GM12878 (cell line): ENCODE results near the gene FFAR2. TPM values are rescaled to one million over a fixed set of nuclear protein-coding genes. Genes with fewer than 3 reads are reported as not detected.

Experiments used
- ATAC-seq: fragments of 200-7000 bp; cut with Tn5 transposase; 3 replicates; pipeline ENCODE4 v1.9.1; 2020; ENCODE audit warnings: mild to moderate bottlenecking, moderate library complexity
- Bru-seq: library from RNA; stranded (reverse); fragments of 400-500 nt; gene quantifications from one replicate; lab custom pipeline; 2021; lab: Mats Ljungman, UMichigan
- BruChase-seq, 2 experiments: library from RNA; stranded (reverse); fragments of 400-500 nt; gene quantifications; one replicate each; lab custom pipeline; 2021; lab: Mats Ljungman, UMichigan
- BruUV-seq: library from RNA; stranded (reverse); fragments of 400-500 nt; replicated peaks from 2 replicates; lab custom pipeline; 2021; lab: Mats Ljungman, UMichigan
- CTCF ChIA-PET: fragments of 300-600 bp; sonication (Branson Sonifier 250); formaldehyde crosslinking; extraction: SDS; loops from one replicate; lab custom pipeline; 2021; ENCODE audit warnings: inconsistent platforms; lab: Yijun Ruan, JAX
- POLR2A ChIA-PET: fragments of 350-600 bp; formaldehyde crosslinking; extraction: SDS; loops from one replicate; lab custom pipeline; 2021; ENCODE audit warnings: inconsistent platforms; lab: Charles Lee
- RAD21 ChIA-PET: fragments of 300-600 bp; sonication (Branson Sonifier 250); formaldehyde crosslinking; loops from one replicate; lab custom pipeline; 2023; ENCODE audit warnings: antibody characterized with exemption; ENCODE audit not compliant: unreplicated experiment; lab: Charles Lee
- SMC1A ChIA-PET: fragments of 300-600 bp; sonication (Branson Sonifier 250); formaldehyde crosslinking; loops from one replicate; lab custom pipeline; 2023; ENCODE audit not compliant: unreplicated experiment, uncharacterized antibody; lab: Charles Lee
- DNase-seq: peaks from one replicate; pipeline ENCODE4 v3.0.0-alpha.2; 2011; ENCODE audit warnings: low read depth, low spot score
- FAIRE-seq: peaks from 3 replicates; lab custom pipeline; 2011; peaks lifted over from hg19 to GRCh38; lab: Jason Lieb, UNC
- H2AFZ ChIP-seq: 2 replicates; pipeline ENCODE4 v1.6.0; 2011; ENCODE audit warnings: low read depth, low read length, control low read depth; ENCODE audit not compliant: control insufficient read depth
- H3K27ac ChIP-seq: 2 replicates; pipeline ENCODE4 v1.5.1; 2011; ENCODE audit warnings: control low read depth; ENCODE audit not compliant: control insufficient read depth, insufficient read depth
- H3K27me3 ChIP-seq, 2 experiments: replicated peaks in 1 of 2; 2 replicates each; pipeline versions ENCODE4 v1.6.0 to v1.6.1; 2011; ENCODE audit warnings: low read length in 1 of 2; ENCODE audit not compliant: control insufficient read depth in 2 of 2, insufficient read depth in 2 of 2
- H3K36me3 ChIP-seq, 2 experiments: 2 replicates each; pipeline ENCODE4 v1.5.1; 2011; ENCODE audit warnings: low read length in 1 of 2; ENCODE audit not compliant: control insufficient read depth in 2 of 2, insufficient read depth in 2 of 2
- H3K4me1 ChIP-seq: 2 replicates; pipeline ENCODE4 v1.6.1; 2011; ENCODE audit warnings: mild to moderate bottlenecking, low read length, moderate library complexity, mixed read lengths; ENCODE audit not compliant: control insufficient read depth, insufficient read depth
- H3K4me2 ChIP-seq: 2 replicates; pipeline ENCODE4 v1.6.0; 2011; ENCODE audit warnings: control low read depth; ENCODE audit not compliant: control insufficient read depth, insufficient read depth
- H3K4me3 ChIP-seq: fragments of 200-600 bp; sonication (generic); 2 replicates; pipeline ENCODE4 v1.5.1; 2016
- H3K79me2 ChIP-seq: 2 replicates; pipeline ENCODE4 v1.6.0; 2011; ENCODE audit warnings: low read length; ENCODE audit not compliant: control insufficient read depth, insufficient read depth
- H3K9ac ChIP-seq: 2 replicates; pipeline ENCODE4 v1.8.0; 2011; ENCODE audit warnings: low read length, control low read depth, mixed read lengths; ENCODE audit not compliant: control insufficient read depth, insufficient read depth
- H3K9me3 ChIP-seq: replicated peaks from 3 replicates; pipeline ENCODE4 v1.5.1; 2011; ENCODE audit warnings: mild to moderate bottlenecking, low read length; ENCODE audit not compliant: control insufficient read depth, insufficient read depth
- H4K20me1 ChIP-seq: 2 replicates; pipeline ENCODE4 v1.6.0; 2011; ENCODE audit not compliant: control insufficient read depth, insufficient read depth
- EED ChIP-seq: sonication (generic); IDR thresholded peaks from 2 replicates; pipeline ENCODE4 v1.6.1; 2016; ENCODE audit warnings: antibody characterized with exemption, low read depth
- PML ChIP-seq: IDR thresholded peaks from 2 replicates; pipeline ENCODE4 v1.6.1; 2012; ENCODE audit warnings: low read length, inconsistent platforms
- SMAD5 ChIP-seq: IDR thresholded peaks from 2 replicates; pipeline ENCODE4 v1.6.1; 2016; ENCODE audit warnings: antibody characterized with exemption, low read depth
- YBX1 ChIP-seq: fragments of 450-650 bp; IDR thresholded peaks from 2 replicates; pipeline ENCODE4 v1.6.1; 2016; ENCODE audit warnings: antibody characterized with exemption
- ZNF384 ChIP-seq: IDR thresholded peaks from 2 replicates; pipeline ENCODE4 v1.6.1; 2012; ENCODE audit warnings: low read depth, mild to moderate bottlenecking, low read length, improper control_type of control experiment, borderline replicate concordance
- WGBS: methylation state at CpG from one replicate; pipeline ENCODE4 v1.1.6; 2016; ENCODE audit warnings: low lambda C conversion rate; ENCODE audit not compliant: insufficient replicate concordance, insufficient coverage; ENCODE audit errors: missing lambda C conversion rate; 5-methylcytosine and 5-hydroxymethylcytosine counted together
- in situ Hi-C: fragments of 300-500 bp; cut with MboI; formaldehyde crosslinking; loops from 9 replicates; pipeline ENCODE4 v1.14.3; 2018; ENCODE audit warnings: mixed read lengths
- intact Hi-C: fragments of 100-400 bp; cut with micrococcal nuclease; formaldehyde crosslinking; loops from one replicate; pipeline ENCODE4 v1.14.2; 2022; ENCODE audit not compliant: unreplicated experiment
- long read RNA-seq, 2 experiments: library from polyadenylated mRNA; unstranded; transcript quantifications; one replicate each; pipeline ENCODE4 v2.0.0, GENCODE V29; 2019 to 2020
- polyA minus RNA-seq, 3 experiments: library from RNA; depleted of rRNA, polyadenylated mRNA; stranded (reverse); fragments of >200 nt; gene quantifications; 2 replicates each; pipeline ENCODE4 v1.2.3, GENCODE V29; 2011
- polyA plus RNA-seq, 11 experiments: library from polyadenylated mRNA; depleted of rRNA in 4 of 11; unstranded in 6 of 11; stranded (reverse) in 5 of 11; fragments of >200 nt; fragmentation: Nextera tagmentation in 4 of 11; fragmentation: Illumina TruSeq in 1 of 11; extraction: Ambion mirVana in 4 of 11; extraction: Trizol in 1 of 11; gene quantifications; 1 replicate in 1 of 11; 2 replicates in 10 of 11; pipeline versions ENCODE4 v1.2.1 to v1.2.3, GENCODE V29; 2011 to 2016; ENCODE audit warnings: inconsistent platforms in 2 of 11, missing spikeins in 2 of 11, low read depth in 1 of 11
- total RNA-seq, 4 experiments: library from RNA; depleted of rRNA in 3 of 4; stranded (reverse); fragments of >200 nt in 3 of 4; fragmentation: Illumina TruSeq in 1 of 4; extraction: Trizol in 1 of 4; gene quantifications; 2 replicates each; pipeline versions ENCODE4 v1.2.1 to v1.2.3, GENCODE V29; 2013 to 2021

The FFAR2 gene
- total RNA-seq (2013; cell fraction: nucleolus; rRNA removed) = 1.3 and 1.4 TPM in 2 replicates
- total RNA-seq (2014; rRNA removed) (2.8 and 2.9 TPM in 2 replicates), total RNA-seq (2014; rRNA removed; fragmentation: Illumina TruSeq; extraction: Trizol) (1.9 and 2.5 TPM in 2 replicates), total RNA-seq (2021) (2.3 and 2.8 TPM in 2 replicates), polyA plus RNA-seq (2011; rRNA removed) (0.05 and 0.06 TPM in 2 replicates), polyA plus RNA-seq (2014; fragmentation: Illumina TruSeq; extraction: Trizol) (2.5 and 4.0 TPM in 2 replicates), polyA plus RNA-seq (2014; fragmentation: Nextera tagmentation; extraction: Ambion mirVana) (1 to 10 TPM; 1.8 to 3.1 TPM), polyA plus RNA-seq (2014; rRNA removed) (2.8 and 3.1 TPM in 2 replicates), polyA plus RNA-seq (2016; fragmentation: Nextera tagmentation; extraction: Ambion mirVana) (1 to 10 TPM in 1 of 2 experiments, under 1 TPM in 1; 0.53 to 1.1 TPM), polyA minus RNA-seq (2011; rRNA and poly(A)+ RNA removed) (0.10 TPM in 1 of 2 replicates, not detected in the other), Bru-seq, nascent RNA (percentile 39 among the genes with signal in this experiment), BruChase-seq, experiment 1, labeled RNA remaining after a 6-hour chase (percentile 19 among the genes with signal in this experiment), BruChase-seq, experiment 2, labeled RNA remaining after a 2-hour chase (percentile 35 among the genes with signal in this experiment)
- polyA plus RNA-seq (2011; ENCODE audit: low read depth) = 2.5 TPM
- polyA plus RNA-seq (2011; cell fraction: cytosol; rRNA removed) = 0.03 and 0.08 TPM in 2 replicates
- not detected in 2 replicates for polyA plus RNA-seq (2011; cell fraction: nucleus; rRNA removed)
- 2.0 and 3.2 TPM in 2 replicates for polyA plus RNA-seq (2012)
- polyA minus RNA-seq (2011; cell fraction: cytosol; rRNA and poly(A)+ RNA removed) = not detected in 2 replicates
- 0.19 TPM in 1 of 2 replicates, not detected in the other for polyA minus RNA-seq (2011; cell fraction: nucleus; rRNA and poly(A)+ RNA removed)
- long read RNA-seq, experiment 1 = 0 reads
- long read RNA-seq, experiment 2, partial matches to known transcripts = 0 of 2 reads
- long read RNA-seq, experiment 2, other reads (novel, unspliced or antisense) = 1 of 2 reads

DNA sequence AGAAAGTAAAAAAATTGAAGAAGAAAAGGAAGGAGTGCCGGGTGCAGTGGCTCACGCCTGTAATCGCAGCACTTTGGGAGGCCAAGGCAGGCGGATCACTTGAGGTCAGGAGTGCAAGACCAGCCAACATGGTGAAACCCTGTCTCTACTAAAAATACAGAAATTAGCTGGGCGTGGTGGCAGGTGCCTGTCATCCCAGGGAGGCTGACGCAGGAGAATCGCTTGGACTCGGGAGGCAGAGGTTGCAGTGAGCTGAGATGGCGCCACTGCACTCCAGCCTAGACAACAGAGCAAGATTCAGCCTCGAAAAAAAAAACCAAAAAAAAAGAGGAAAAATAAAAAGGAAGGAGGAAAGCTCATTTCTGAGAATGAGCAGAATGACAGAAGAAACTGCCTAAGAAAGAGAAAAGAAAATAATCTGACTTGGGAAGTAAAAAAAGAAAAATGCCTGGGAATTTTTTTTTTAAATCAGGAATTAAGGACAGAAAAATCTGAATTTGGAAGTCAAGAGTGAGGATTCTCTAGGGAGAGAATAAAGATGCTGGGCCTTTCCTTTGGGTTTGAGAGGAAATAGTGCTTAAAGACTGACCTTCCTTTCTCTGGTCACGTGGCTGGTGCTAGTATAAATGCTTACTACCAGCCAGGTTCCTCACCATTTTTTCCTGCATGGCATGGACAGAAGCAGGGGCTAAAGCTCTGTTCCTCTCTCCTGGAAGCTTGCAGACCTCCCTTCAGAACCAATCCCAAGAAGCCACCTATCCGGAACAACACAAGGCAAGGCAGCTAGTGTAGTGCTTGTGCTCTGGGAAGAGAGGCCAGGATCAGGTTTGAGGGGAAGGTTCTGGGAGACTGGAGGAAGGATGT lies at the start of gene FFAR2:
TSS of gene FFAR2 (plus strand) at position 652 of the 864 bp plus-strand sequence. CDS start 1,458 bp downstream, outside the sequence.
- no peak for FAIRE-seq
- ChIA-PET SMC1A (interaction anchor here (1.0 to 17.4 kb wide), 10 partner anchors 13 to 117 kb away, joined by 3 to 237 read pairs (median 3); partner anchors contain the start of gene FFAR1), POLR2A (interaction anchor here (0.7 to 4.4 kb wide), 5 partner anchors 11 to 45 kb away, joined by 3 to 16 read pairs (median 5); no protein-coding TSS in a partner anchor), CTCF (interaction anchor here (0.7 to 1.1 kb wide), 4 partner anchors 8 to 47 kb away, joined by 3 to 5 read pairs (median 4); no protein-coding TSS in a partner anchor), RAD21 (interaction anchor here (1.1 to 6.8 kb wide), 5 partner anchors 14 to 94 kb away, joined by 4 to 67 read pairs (median 5); no protein-coding TSS in a partner anchor)
- BruUV-seq = no TSS peak
- H2AFZ ChIP-seq = no peak within 1 kb of the TSS; the same call in 1 of the 2 replicates
- no peaks in the 10 kb centered on the region for H3K36me3 ChIP-seq
- H3K27me3 ChIP-seq = no peaks in the 10 kb centered on the region
- no peaks in the 10 kb centered on the region for H4K20me1 ChIP-seq
- no peak for TF ChIP-seq ZNF384
- no peak for TF ChIP-seq YBX1
- peak; percentile 72; the same call in 1 of the 2 replicates for TF ChIP-seq SMAD5
- peak; percentile 46; the same call in 1 of the 2 replicates for TF ChIP-seq PML
- TF ChIP-seq EED = peak; percentile 37; the same call in 1 of the 2 replicates
- no peak for ATAC-seq
- H3K27ac ChIP-seq = peak within 1 kb of the TSS; percentile 42; the same call in 1 of the 2 replicates
- H3K4me1 ChIP-seq = peaks cover 58% of the 10 kb centered on the region
- peak within 1 kb of the TSS; percentile 33 for H3K4me2 ChIP-seq
- no peak for DNase-seq
- no peaks in the 10 kb centered on the region; the same call in 1 of the 2 replicates for H3K79me2 ChIP-seq
- in situ Hi-C loops (no loop called here), intact Hi-C loops (no loop called here)
- no peak within 1 kb of the TSS for H3K9ac ChIP-seq
- 0 out of 2 replicates have a peak within 1 kb of the TSS, but pooled peaks have one; percentile 4 for H3K4me3 ChIP-seq
- H3K9me3 ChIP-seq = no peaks in the 10 kb centered on the region
- WGBS = 71% methylated on average over 12 of the region's 12 CpGs
